GM18868 (cell line): ENCODE results near the gene AKT3.
A peak's percentile ranks its signal among the peaks of the same experiment; 100 is the strongest.
"Not testable (repeated sequence)": the region's sequence is repeated elsewhere in the genome, so short reads cannot be mapped to it uniquely, and the experiment has no call there.

Experiments
- ATAC-seq: cut with Tn5 transposase; IDR thresholded peaks from one replicate; pipeline ENCODE4 v1.9.1; 2021; ENCODE audit warnings: mild to moderate bottlenecking, moderate library complexity; ENCODE audit not compliant: unreplicated experiment

Gene AKT3

GRCh38 chr1:243842161-243842560 is 7.9 kb downstream of the AKT3 start:
- ATAC-seq = no peak

GRCh38 chr1:243841507-243841906 is 8.5 kb downstream of the AKT3 start:
- no peak for ATAC-seq

- ATAC-seq = peak; percentile 78
These were observed 12.0 kb downstream of the AKT3 start for GRCh38 chr1:243837907-243838535.

- no peak for ATAC-seq
These were observed 15.9 kb downstream of the AKT3 start for GRCh38 chr1:243834130-243834529.

GRCh38 chr1:243831463-243831862 is 18.6 kb downstream of the AKT3 start:
- ATAC-seq = no peak

GRCh38 chr1:243827206-243827605 is 22.8 kb downstream of the AKT3 start:
- ATAC-seq = no peak

- not testable (repeated sequence) for ATAC-seq
These were observed 25.1 kb downstream of the AKT3 start for GRCh38 chr1:243824907-243825306.

GRCh38 chr1:243821177-243821680 is 28.8 kb downstream of the AKT3 start:
- no peak for ATAC-seq

- no peak for ATAC-seq
These were observed 30.6 kb downstream of the AKT3 start for GRCh38 chr1:243819438-243819839.

GRCh38 chr1:243818978-243819377 is 31.1 kb downstream of the AKT3 start:
- ATAC-seq = no peak

GRCh38 chr1:243814718-243815117 is 35.3 kb downstream of the AKT3 start:
- ATAC-seq = no peak

GRCh38 chr1:243807346-243807745 is 42.7 kb downstream of the AKT3 start:
- ATAC-seq = not testable (repeated sequence)

- ATAC-seq = no peak
These were observed 43.7 kb downstream of the AKT3 start for GRCh38 chr1:243806310-243806709.

- ATAC-seq = no peak
These were observed 47.3 kb downstream of the AKT3 start for GRCh38 chr1:243802736-243803135.

GRCh38 chr1:243801378-243801777 is 48.7 kb downstream of the AKT3 start:
- no peak for ATAC-seq

GRCh38 chr1:243799908-243800307 is 50.1 kb downstream of the AKT3 start:
- ATAC-seq = no peak

- ATAC-seq = no peak
These were observed 51.3 kb downstream of the AKT3 start for GRCh38 chr1:243798726-243799125.

- ATAC-seq = no peak
These were observed 54.0 kb downstream of the AKT3 start for GRCh38 chr1:243796016-243796415.

GRCh38 chr1:243793298-243793697 is 56.7 kb downstream of the AKT3 start:
- no peak for ATAC-seq

- no peak for ATAC-seq
These were observed 57.2 kb downstream of the AKT3 start for GRCh38 chr1:243792891-243793290.

GRCh38 chr1:243792401-243792800 is 57.6 kb downstream of the AKT3 start:
- ATAC-seq = no peak

GRCh38 chr1:243791586-243792267 is 58.3 kb downstream of the AKT3 start:
- no peak for ATAC-seq
